Ovary (tissue), 3 donors: ENCODE data around the gene MYBPC1.

Experiments used
- CTCF ChIP-seq, 3 donors: fragments of 450-650 bp in 2 of 3; fragments of 200-600 bp in 1 of 3; IDR thresholded peaks; one replicate each; pipeline versions ENCODE4 v1.5.1 to v1.8.0; 2016 to 2022; ENCODE audit warnings: antibody characterized with exemption in 3 of 3, mild to moderate bottlenecking in 1 of 3
- POLR2A ChIP-seq: fragments of 450-650 bp; IDR thresholded peaks from one replicate; pipeline ENCODE4 v1.6.1; 2017; ENCODE audit warnings: antibody characterized with exemption, mild to moderate bottlenecking, moderate library complexity
- donor health status: DM: no; HTN: no; CAD: no.

DNA sequence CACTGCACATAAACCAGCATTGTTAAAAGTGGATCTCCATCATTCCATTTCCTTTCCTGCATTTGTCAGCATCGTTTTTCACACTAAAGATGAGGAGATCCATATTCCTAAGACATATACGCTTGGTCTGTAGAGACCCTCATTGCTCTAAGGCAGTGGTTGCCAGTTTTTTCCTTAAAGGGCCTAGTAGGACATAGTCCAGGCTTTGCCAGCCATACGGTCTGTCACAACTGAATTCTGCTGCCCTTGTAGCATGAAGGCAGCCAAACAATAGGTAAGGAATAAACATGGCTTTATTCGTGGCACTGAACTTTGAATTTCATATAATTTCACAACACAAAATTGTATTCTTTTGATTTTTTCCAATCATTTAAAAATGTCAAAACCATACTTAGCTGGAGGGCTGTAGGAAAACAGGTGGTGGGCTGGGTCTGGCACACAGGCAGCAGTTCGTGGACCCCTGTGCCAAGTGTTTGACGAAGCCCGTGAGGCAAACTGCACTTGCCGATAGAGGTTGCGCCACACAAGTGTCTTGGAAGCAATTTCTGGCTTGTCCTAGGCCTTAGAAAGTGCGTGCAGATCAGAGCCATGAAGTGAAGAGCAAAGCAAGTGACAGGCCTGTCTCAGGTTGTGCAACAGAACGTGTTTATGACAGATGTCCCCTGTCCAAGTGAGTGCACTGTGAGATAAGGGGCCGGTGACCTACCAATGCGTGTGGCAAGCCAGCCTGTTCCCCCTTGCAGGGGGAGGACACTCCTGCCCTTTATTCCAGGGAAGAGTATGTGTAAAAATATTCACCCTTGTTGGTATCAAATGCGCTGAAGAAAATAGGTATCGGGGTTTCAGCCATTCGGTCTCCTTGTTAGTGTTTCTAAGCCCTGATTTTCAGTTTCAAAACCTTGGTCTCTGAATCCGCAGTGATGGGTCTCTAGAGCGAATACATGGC lies 101.8 kb downstream of the MYBPC1 start:
- TF ChIP-seq CTCF (IDR thresholded peaks at IDR 0.05) (no peak), POLR2A (no peak)
